SK-N-SH treated with all-trans-retinoic acid at 6 μM for 48 hours (cell line): Measurements from ENCODE around the gene CABP7.

Experiments used
- ATAC-seq: fragments of 200-7000 bp; cut with Tn5 transposase; 3 replicates; pipeline ENCODE4 v1.9.1; 2020; ENCODE audit warnings: mild to moderate bottlenecking, moderate library complexity
- ARNTL ChIP-seq: fragments of 450-650 bp; formaldehyde crosslinking; IDR thresholded peaks from 2 replicates; pipeline ENCODE4 v1.5.0; 2020; ENCODE audit warnings: low read depth, mild to moderate bottlenecking, moderate library complexity, borderline replicate concordance
- BACH2 ChIP-seq: fragments of 250-450 bp; sonication (Bioruptor Pico); IDR thresholded peaks from 2 replicates; pipeline ENCODE4 v1.9.0; 2021; ENCODE audit warnings: mild to moderate bottlenecking, borderline replicate concordance
- CSDC2 ChIP-seq: fragments of 250-450 bp; sonication (Bioruptor Pico); IDR thresholded peaks from 2 replicates; pipeline ENCODE4 v1.5.0; 2020; ENCODE audit warnings: mild to moderate bottlenecking, moderate library complexity
- ESRRG ChIP-seq: fragments of 250-450 bp; sonication (Bioruptor Pico); IDR thresholded peaks from 2 replicates; pipeline ENCODE4 v1.6.1; 2021; ENCODE audit warnings: mild to moderate bottlenecking
- GLIS3 ChIP-seq: fragments of 250-450 bp; sonication (Bioruptor Pico); IDR thresholded peaks from 2 replicates; pipeline ENCODE4 v1.5.0; 2020; ENCODE audit warnings: mild to moderate bottlenecking, moderate library complexity
- ISL1 ChIP-seq: fragments of 250-450 bp; sonication (Bioruptor Pico); IDR thresholded peaks from 2 replicates; pipeline ENCODE4 v2.1.2; 2022; ENCODE audit warnings: mild to moderate bottlenecking, moderate library complexity
- OSR1 ChIP-seq: fragments of 250-450 bp; sonication (Bioruptor Pico); IDR thresholded peaks from 2 replicates; pipeline ENCODE4 v1.8.0; 2022; ENCODE audit warnings: moderate library complexity, mild to moderate bottlenecking, inconsistent platforms
- PPARA ChIP-seq: fragments of 250-450 bp; sonication (Bioruptor Pico); IDR thresholded peaks from 2 replicates; pipeline ENCODE4 v1.5.0; 2020; ENCODE audit warnings: mild to moderate bottlenecking, borderline replicate concordance
- RARB ChIP-seq: fragments of 250-450 bp; sonication (Bioruptor Pico); IDR thresholded peaks from 2 replicates; pipeline ENCODE4 v1.8.0; 2021; ENCODE audit warnings: mild to moderate bottlenecking, moderate library complexity
- SNAI2 ChIP-seq: fragments of 250-450 bp; sonication (Bioruptor Pico); IDR thresholded peaks from 2 replicates; pipeline ENCODE4 v1.5.0; 2020; ENCODE audit warnings: mild to moderate bottlenecking, moderate library complexity
- TCF4 ChIP-seq: fragments of 250-450 bp; sonication (Bioruptor Pico); IDR thresholded peaks from 2 replicates; pipeline ENCODE4 v1.8.0; 2021; ENCODE audit warnings: mild to moderate bottlenecking, moderate library complexity, borderline replicate concordance
- TOX ChIP-seq: fragments of 250-450 bp; sonication (Bioruptor Pico); IDR thresholded peaks from 2 replicates; pipeline ENCODE4 v1.8.0; 2021; ENCODE audit warnings: mild to moderate bottlenecking, moderate library complexity, borderline replicate concordance
- ZC3H10 ChIP-seq: fragments of 250-450 bp; sonication (Bioruptor Pico); IDR thresholded peaks from 2 replicates; pipeline ENCODE4 v1.5.1; 2021; ENCODE audit warnings: mild to moderate bottlenecking, moderate library complexity
- ZFP3 ChIP-seq: fragments of 250-450 bp; sonication (Bioruptor Pico); IDR thresholded peaks from 2 replicates; pipeline ENCODE4 v1.5.0; 2020; ENCODE audit warnings: mild to moderate bottlenecking, moderate library complexity
- ZFP30 ChIP-seq: fragments of 450-650 bp; formaldehyde crosslinking; IDR thresholded peaks from 2 replicates; pipeline ENCODE4 v1.5.0; 2022; ENCODE audit warnings: mild to moderate bottlenecking, moderate library complexity
- ZNF565 ChIP-seq: fragments of 450-650 bp; formaldehyde crosslinking; conservative IDR thresholded peaks from 2 replicates; pipeline ENCODE4 v1.5.0; 2020; ENCODE audit warnings: low read depth, mild to moderate bottlenecking, moderate library complexity
- ZNF70 ChIP-seq: fragments of 450-650 bp; formaldehyde crosslinking; IDR thresholded peaks from 2 replicates; pipeline ENCODE4 v1.5.0; 2020; ENCODE audit warnings: mild to moderate bottlenecking, moderate library complexity
- ZNF8 ChIP-seq: fragments of 450-650 bp; formaldehyde crosslinking; IDR thresholded peaks from 2 replicates; pipeline ENCODE4 v1.5.0; 2020; ENCODE audit warnings: mild to moderate bottlenecking, moderate library complexity
- TF ChIP-seq, protein P1 (sequence below): fragments of 250-450 bp; sonication (Bioruptor Pico); IDR thresholded peaks from 2 replicates; pipeline ENCODE4 v1.8.0; 2020; ENCODE audit warnings: mild to moderate bottlenecking, moderate library complexity, borderline replicate concordance
- TF ChIP-seq, protein P2 (sequence below): fragments of 250-450 bp; sonication (Bioruptor Pico); IDR thresholded peaks from 2 replicates; pipeline ENCODE4 v1.5.0; 2020; ENCODE audit warnings: mild to moderate bottlenecking, moderate library complexity
- TF ChIP-seq, protein P3 (sequence below): fragments of 250-450 bp; sonication (Bioruptor Pico); IDR thresholded peaks from 2 replicates; pipeline ENCODE4 v1.5.1; 2021; ENCODE audit warnings: mild to moderate bottlenecking, moderate library complexity
- TF ChIP-seq, protein P4 (sequence below): fragments of 250-450 bp; sonication (Bioruptor Pico); IDR thresholded peaks from 2 replicates; pipeline ENCODE4 v1.8.0; 2021; ENCODE audit warnings: low read depth, mild to moderate bottlenecking, moderate library complexity, borderline replicate concordance
- TF ChIP-seq, protein P5 (sequence below): fragments of 250-450 bp; sonication (Bioruptor Pico); IDR thresholded peaks from 2 replicates; pipeline ENCODE4 v1.5.1; 2020; ENCODE audit warnings: low read depth, mild to moderate bottlenecking, moderate library complexity

Gene CABP7

DNA sequence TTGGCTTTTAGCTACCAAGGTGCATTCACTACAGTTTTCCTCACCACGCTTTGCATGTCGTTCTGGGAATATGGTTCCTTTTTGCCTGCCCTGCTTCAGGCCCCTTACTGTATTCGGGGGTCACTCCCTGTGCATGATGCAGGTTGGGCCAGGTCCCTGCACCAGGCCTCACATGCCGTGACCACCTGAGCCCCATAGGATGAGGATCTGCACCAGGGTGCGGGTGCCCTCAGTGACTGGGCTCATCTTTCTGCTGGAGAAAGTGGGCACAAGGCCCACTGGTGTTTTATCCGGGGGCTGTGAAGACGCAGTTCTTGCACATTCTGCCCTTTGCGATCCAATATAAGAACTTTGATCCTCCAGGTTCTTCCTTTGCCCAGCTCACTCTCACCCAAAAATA is 45.7 kb upstream of the CABP7 start:
- ATAC-seq: no peak
- TF ChIP-seq, protein P1, sequence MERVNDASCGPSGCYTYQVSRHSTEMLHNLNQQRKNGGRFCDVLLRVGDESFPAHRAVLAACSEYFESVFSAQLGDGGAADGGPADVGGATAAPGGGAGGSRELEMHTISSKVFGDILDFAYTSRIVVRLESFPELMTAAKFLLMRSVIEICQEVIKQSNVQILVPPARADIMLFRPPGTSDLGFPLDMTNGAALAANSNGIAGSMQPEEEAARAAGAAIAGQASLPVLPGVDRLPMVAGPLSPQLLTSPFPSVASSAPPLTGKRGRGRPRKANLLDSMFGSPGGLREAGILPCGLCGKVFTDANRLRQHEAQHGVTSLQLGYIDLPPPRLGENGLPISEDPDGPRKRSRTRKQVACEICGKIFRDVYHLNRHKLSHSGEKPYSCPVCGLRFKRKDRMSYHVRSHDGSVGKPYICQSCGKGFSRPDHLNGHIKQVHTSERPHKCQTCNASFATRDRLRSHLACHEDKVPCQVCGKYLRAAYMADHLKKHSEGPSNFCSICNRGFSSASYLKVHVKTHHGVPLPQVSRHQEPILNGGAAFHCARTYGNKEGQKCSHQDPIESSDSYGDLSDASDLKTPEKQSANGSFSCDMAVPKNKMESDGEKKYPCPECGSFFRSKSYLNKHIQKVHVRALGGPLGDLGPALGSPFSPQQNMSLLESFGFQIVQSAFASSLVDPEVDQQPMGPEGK (CRISPR knock-in tag): no peak
- no peak for TF ChIP-seq PPARA (CRISPR knock-in tag)
- no peak for TF ChIP-seq CSDC2 (CRISPR knock-in tag)
- TF ChIP-seq ZFP3 (CRISPR knock-in tag): no peak
- TF ChIP-seq BACH2: no peak
- TF ChIP-seq ZNF565 (CRISPR knock-in tag): no peak
- no peak for TF ChIP-seq ZC3H10 (CRISPR knock-in tag)

GRCh38 chr22:29679316-29679715 is 40.5 kb upstream of the CABP7 start:
- TF ChIP-seq ZFP3 (CRISPR knock-in tag) (no peak), ARNTL (no peak), TOX (CRISPR knock-in tag) (no peak), CSDC2 (CRISPR knock-in tag) (no peak), TCF4 (no peak), ESRRG (CRISPR knock-in tag) (no peak), ZNF565 (CRISPR knock-in tag) (no peak), PPARA (CRISPR knock-in tag) (no peak), SNAI2 (no peak), GLIS3 (CRISPR knock-in tag) (no peak), ZNF70 (CRISPR knock-in tag) (no peak), BACH2 (no peak)
- TF ChIP-seq, protein P2, sequence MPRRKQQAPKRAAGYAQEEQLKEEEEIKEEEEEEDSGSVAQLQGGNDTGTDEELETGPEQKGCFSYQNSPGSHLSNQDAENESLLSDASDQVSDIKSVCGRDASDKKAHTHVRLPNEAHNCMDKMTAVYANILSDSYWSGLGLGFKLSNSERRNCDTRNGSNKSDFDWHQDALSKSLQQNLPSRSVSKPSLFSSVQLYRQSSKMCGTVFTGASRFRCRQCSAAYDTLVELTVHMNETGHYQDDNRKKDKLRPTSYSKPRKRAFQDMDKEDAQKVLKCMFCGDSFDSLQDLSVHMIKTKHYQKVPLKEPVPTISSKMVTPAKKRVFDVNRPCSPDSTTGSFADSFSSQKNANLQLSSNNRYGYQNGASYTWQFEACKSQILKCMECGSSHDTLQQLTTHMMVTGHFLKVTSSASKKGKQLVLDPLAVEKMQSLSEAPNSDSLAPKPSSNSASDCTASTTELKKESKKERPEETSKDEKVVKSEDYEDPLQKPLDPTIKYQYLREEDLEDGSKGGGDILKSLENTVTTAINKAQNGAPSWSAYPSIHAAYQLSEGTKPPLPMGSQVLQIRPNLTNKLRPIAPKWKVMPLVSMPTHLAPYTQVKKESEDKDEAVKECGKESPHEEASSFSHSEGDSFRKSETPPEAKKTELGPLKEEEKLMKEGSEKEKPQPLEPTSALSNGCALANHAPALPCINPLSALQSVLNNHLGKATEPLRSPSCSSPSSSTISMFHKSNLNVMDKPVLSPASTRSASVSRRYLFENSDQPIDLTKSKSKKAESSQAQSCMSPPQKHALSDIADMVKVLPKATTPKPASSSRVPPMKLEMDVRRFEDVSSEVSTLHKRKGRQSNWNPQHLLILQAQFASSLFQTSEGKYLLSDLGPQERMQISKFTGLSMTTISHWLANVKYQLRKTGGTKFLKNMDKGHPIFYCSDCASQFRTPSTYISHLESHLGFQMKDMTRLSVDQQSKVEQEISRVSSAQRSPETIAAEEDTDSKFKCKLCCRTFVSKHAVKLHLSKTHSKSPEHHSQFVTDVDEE (CRISPR knock-in tag): no peak
- TF ChIP-seq, protein P1 (CRISPR knock-in tag): no peak
- TF ChIP-seq, protein P3, sequence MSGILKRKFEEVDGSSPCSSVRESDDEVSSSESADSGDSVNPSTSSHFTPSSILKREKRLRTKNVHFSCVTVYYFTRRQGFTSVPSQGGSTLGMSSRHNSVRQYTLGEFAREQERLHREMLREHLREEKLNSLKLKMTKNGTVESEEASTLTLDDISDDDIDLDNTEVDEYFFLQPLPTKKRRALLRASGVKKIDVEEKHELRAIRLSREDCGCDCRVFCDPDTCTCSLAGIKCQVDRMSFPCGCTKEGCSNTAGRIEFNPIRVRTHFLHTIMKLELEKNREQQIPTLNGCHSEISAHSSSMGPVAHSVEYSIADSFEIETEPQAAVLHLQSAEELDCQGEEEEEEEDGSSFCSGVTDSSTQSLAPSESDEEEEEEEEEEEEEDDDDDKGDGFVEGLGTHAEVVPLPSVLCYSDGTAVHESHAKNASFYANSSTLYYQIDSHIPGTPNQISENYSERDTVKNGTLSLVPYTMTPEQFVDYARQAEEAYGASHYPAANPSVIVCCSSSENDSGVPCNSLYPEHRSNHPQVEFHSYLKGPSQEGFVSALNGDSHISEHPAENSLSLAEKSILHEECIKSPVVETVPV (CRISPR knock-in tag): no peak
- TF ChIP-seq, protein P4, sequence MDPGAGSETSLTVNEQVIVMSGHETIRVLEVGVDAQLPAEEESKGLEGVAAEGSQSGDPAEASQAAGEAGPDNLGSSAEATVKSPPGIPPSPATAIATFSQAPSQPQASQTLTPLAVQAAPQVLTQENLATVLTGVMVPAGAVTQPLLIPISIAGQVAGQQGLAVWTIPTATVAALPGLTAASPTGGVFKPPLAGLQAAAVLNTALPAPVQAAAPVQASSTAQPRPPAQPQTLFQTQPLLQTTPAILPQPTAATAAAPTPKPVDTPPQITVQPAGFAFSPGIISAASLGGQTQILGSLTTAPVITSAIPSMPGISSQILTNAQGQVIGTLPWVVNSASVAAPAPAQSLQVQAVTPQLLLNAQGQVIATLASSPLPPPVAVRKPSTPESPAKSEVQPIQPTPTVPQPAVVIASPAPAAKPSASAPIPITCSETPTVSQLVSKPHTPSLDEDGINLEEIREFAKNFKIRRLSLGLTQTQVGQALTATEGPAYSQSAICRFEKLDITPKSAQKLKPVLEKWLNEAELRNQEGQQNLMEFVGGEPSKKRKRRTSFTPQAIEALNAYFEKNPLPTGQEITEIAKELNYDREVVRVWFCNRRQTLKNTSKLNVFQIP: no peak
- TF ChIP-seq, protein P5, sequence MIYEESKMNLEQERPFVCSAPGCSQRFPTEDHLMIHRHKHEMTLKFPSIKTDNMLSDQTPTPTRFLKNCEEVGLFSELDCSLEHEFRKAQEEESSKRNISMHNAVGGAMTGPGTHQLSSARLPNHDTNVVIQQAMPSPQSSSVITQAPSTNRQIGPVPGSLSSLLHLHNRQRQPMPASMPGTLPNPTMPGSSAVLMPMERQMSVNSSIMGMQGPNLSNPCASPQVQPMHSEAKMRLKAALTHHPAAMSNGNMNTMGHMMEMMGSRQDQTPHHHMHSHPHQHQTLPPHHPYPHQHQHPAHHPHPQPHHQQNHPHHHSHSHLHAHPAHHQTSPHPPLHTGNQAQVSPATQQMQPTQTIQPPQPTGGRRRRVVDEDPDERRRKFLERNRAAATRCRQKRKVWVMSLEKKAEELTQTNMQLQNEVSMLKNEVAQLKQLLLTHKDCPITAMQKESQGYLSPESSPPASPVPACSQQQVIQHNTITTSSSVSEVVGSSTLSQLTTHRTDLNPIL (CRISPR knock-in tag): no peak
- no peak for ATAC-seq

GRCh38 chr22:29683536-29683935 is 36.3 kb upstream of the CABP7 start:
- ATAC-seq: no peak
- TF ChIP-seq CSDC2 (CRISPR knock-in tag): no peak
- no peak for TF ChIP-seq ISL1 (CRISPR knock-in tag)
- no peak for TF ChIP-seq RARB (CRISPR knock-in tag)
- no peak for TF ChIP-seq BACH2
- no peak for TF ChIP-seq GLIS3 (CRISPR knock-in tag)
- TF ChIP-seq ZFP30 (CRISPR knock-in tag): no peak
- no peak for TF ChIP-seq OSR1 (CRISPR knock-in tag)
- TF ChIP-seq ZNF70 (CRISPR knock-in tag): no peak
- no peak for TF ChIP-seq TOX (CRISPR knock-in tag)
- no peak for TF ChIP-seq ZNF8 (CRISPR knock-in tag)
- TF ChIP-seq, protein P4: no peak
- no peak for TF ChIP-seq SNAI2
- TF ChIP-seq ZNF565 (CRISPR knock-in tag): no peak
- no peak for TF ChIP-seq TCF4
- TF ChIP-seq, protein P3 (CRISPR knock-in tag): no peak
- TF ChIP-seq ESRRG (CRISPR knock-in tag): no peak
- TF ChIP-seq ARNTL: no peak
- no peak for TF ChIP-seq ZC3H10 (CRISPR knock-in tag)
